GM18868 (cell line): Measurements from ENCODE around the gene ADORA3.
"Not testable (repeated sequence)": the region's sequence is repeated elsewhere in the genome, so short reads cannot be mapped to it uniquely, and the experiment has no call there.

ENCODE experiments used
- ATAC-seq: cut with Tn5 transposase; IDR thresholded peaks from one replicate; pipeline ENCODE4 v1.9.1; 2021; ENCODE audit warnings: mild to moderate bottlenecking, moderate library complexity; ENCODE audit not compliant: unreplicated experiment

Gene ADORA3

GRCh38 chr1:111503585-111504060 is at the start of gene ADORA3, which contains the start of gene TMIGD3:
TSS of gene ADORA3 (minus strand) at chr1:111503633. CDS start at chr1:111503354, 279 bp downstream.
TSS of gene TMIGD3 (minus strand) at chr1:111503633. CDS start at chr1:111503354, 279 bp downstream.
- no peak for ATAC-seq

- no peak for ATAC-seq
Observed at GRCh38 chr1:111553196-111553595, 49.8 kb upstream of the ADORA3 start.

DNA sequence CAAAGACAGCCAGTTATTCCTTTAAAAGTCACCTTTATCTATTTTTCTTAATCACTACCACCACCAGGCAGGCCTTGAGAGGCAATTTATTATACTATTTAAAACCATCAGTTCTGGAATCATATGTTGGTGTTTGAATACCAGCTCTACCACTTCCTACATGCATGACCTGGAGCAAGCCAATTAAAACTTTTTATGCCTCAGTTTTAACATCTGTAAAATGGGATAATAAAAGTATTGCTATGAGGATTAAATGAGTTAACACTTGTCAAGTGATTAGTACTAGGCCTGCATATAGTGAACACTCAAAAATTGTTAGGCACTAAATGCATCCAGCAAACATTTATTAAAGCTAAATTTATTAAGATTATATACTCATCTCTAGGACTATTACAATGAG is 49.2 kb upstream of the ADORA3 start:
- no peak for ATAC-seq

- no peak for ATAC-seq
Observed at GRCh38 chr1:111551623-111552411, 48.4 kb upstream of the ADORA3 start.

DNA sequence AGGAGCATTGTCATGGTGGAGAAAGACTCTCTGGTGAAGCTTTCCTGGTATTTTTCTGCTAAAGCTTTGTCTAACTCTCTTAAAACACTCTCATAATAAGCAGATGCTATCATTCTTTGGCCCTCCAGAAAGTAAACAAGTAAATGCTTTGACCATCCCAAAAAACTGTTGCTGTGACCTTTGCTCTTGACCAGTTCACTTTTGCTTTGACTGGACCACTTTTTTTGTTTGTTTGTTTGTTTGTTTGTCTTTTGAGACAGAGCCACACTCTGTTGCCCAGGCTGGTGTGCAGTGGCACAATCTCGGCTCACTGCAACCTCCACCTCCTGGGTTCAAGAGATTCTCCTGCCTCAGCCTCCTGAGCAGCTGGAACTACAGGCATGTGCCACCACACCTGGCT is 44.4 kb upstream of the ADORA3 start:
- ATAC-seq = not testable (repeated sequence)

- no peak for ATAC-seq
Observed at GRCh38 chr1:111542187-111542586, 38.8 kb upstream of the ADORA3 start.

- no peak for ATAC-seq
Observed at GRCh38 chr1:111541721-111542120, 38.3 kb upstream of the ADORA3 start.

DNA sequence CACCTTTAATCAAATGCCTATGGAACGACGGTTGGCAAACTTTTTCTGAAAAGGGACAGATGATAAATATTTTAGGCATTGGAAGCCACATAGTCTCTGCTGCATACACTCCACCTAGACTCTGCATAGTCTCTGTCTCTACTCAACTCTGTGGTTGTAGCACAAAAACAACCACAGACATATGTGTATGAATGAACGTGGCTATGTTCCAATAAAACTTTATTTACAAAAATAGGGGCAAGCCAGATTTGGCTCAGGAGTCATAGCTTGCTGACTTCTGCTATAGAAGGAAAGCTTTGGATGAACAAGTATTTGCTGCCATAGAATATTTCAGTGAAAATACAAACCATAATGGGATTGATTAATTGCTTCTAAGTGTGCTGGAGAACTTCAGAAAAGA is 37.5 kb upstream of the ADORA3 start:
- no peak for ATAC-seq

DNA sequence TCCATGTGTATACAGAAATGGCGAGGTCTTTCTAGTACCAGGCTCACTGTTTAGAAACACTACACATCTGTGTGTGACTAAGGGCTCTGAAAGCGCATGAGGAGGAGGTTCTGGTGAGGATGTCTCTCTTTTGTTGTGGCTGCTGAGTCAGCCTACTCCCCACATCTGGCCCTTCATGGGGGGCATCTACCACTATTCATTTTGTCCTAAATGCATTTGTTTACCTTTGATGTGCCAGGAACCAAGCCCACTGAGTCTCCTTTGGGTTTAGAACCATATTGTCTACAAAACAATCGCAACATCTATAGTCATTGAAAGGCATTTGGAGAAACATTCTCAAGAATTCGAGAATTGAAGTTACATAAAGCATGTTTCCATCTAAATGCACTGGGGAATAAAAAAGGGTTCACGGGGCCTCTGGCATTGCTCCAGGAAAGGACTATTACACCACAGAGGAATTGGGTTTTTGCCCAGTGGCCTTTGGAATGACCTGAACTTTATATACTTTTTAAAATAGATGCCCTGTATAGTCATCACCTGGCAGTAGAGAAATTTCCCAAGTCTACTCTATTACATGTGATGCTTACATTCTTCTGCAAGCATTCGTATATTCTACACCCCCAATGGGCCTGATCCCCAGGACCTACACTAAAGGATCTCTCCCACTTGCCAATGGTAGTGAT is 35.1 kb upstream of the ADORA3 start:
- no peak for ATAC-seq

GRCh38 chr1:111535256-111536191 is 32.1 kb upstream of the ADORA3 start:
- ATAC-seq = no peak

- ATAC-seq = no peak
Observed at GRCh38 chr1:111520053-111520452, 16.6 kb upstream of the ADORA3 start.

GRCh38 chr1:111517469-111518225 is 14.2 kb upstream of the ADORA3 start:
- no peak for ATAC-seq

DNA sequence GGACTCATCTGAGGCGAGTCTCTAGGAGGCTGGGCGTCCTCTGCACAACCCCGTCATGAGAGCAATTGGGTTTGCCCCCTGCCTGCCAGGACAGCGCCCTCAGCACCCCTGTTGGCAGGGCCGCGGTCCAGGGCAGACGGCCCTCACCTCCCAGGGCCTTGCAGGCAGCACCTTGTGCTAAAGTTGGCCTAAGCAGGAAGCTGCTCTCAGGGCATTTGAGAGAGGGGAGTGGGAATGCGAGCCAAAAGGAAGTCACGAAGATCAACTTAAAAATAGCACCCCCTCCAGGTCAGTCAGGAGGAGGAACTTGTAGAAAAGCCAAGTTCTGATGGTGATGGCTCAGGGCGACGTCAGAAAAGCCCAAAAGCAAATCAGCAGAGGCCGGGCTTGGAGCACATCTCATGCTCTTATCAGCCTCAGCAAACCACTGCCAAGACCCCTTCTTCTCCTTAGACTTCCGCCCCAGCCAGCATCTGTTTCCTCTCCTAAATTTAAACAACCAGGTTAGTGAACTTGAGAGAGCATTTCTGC is 12.6 kb upstream of the ADORA3 start:
- ATAC-seq = peak; percentile 45

- peak; percentile 19 for ATAC-seq
Observed at GRCh38 chr1:111515291-111516004, 12.0 kb upstream of the ADORA3 start.

DNA sequence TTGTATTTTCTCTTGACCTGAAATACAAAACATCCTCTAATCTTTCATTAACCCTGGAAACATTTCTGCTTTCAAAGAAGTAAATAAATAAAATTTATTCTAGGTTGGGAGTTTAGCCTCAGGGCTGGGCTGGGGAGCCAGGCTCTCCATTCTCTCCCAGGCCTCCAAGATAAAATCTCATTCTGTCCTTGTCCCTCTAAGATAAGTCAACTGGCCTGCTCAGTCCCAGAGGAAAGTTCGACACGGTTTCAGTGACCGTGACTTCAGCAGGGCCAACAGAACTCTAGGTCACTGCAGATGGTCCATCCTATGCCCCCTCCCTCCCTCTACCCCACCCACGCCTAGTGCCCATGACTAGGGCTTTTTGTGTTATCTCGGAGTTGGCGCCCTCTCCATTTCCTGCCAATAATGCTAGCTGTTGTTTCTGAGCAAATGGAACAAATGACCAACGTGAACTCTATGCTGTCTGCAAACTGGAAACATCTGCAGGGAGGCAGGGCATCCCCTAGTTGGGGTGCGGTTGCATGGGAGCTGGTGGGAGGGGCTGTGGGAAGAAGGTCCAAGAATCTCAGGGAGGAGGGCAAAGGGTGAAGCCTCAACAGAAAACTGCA is 10.1 kb upstream of the ADORA3 start:
- no peak for ATAC-seq

GRCh38 chr1:111512931-111513330 is 9.5 kb upstream of the ADORA3 start:
- ATAC-seq = no peak

GRCh38 chr1:111512132-111512889 is 8.9 kb upstream of the ADORA3 start:
- ATAC-seq = no peak

DNA sequence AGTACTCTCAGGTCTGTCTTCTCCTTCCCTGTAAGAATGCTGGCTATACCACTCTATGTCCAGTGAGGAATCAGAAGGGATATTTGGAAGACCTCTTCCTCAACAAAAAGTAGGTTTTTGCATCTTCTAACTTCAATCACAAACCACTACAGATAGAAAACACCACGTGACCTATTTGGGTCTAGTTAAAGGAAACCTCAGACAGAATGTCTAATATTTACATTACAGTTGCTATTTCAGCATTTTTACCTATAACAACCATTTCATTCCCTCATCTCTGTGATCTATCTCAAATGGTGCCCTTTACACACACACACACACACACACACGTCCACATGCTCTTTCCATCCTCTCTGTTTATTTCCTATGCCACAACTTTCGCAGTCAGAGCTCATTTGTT is 7.9 kb upstream of the ADORA3 start:
- no peak for ATAC-seq
